AG09309 (cell line): Measurements from ENCODE around the gene AUTS2.

ENCODE experiments used
- DNase-seq: peaks from one replicate; pipeline ENCODE4 v3.0.0-alpha.2; 2010; ENCODE audit warnings: low read depth
- H3K4me3 ChIP-seq: 2 replicates; pipeline ENCODE4 v1.5.1; 2011; ENCODE audit warnings: mild to moderate bottlenecking, low read depth, low read length, moderate library complexity; ENCODE audit not compliant: control insufficient read depth
- TF ChIP-seq, protein P1 (sequence below): IDR thresholded peaks from 2 replicates; pipeline ENCODE4 v1.5.1; 2011; ENCODE audit warnings: mild to moderate bottlenecking, low read depth, low read length, inconsistent platforms; ENCODE audit not compliant: insufficient read depth, control insufficient read depth; ENCODE audit errors: missing control alignments

The AUTS2 gene

GRCh38 chr7:69817121-69817520 is 218.8 kb downstream of the AUTS2 start:
- no peak overlapping the region for H3K4me3 ChIP-seq
- TF ChIP-seq, protein P1, sequence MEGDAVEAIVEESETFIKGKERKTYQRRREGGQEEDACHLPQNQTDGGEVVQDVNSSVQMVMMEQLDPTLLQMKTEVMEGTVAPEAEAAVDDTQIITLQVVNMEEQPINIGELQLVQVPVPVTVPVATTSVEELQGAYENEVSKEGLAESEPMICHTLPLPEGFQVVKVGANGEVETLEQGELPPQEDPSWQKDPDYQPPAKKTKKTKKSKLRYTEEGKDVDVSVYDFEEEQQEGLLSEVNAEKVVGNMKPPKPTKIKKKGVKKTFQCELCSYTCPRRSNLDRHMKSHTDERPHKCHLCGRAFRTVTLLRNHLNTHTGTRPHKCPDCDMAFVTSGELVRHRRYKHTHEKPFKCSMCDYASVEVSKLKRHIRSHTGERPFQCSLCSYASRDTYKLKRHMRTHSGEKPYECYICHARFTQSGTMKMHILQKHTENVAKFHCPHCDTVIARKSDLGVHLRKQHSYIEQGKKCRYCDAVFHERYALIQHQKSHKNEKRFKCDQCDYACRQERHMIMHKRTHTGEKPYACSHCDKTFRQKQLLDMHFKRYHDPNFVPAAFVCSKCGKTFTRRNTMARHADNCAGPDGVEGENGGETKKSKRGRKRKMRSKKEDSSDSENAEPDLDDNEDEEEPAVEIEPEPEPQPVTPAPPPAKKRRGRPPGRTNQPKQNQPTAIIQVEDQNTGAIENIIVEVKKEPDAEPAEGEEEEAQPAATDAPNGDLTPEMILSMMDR: no peak
- peak; percentile 41 for DNase-seq

GRCh38 chr7:69817841-69818635 is 219.8 kb downstream of the AUTS2 start:
- H3K4me3 ChIP-seq: no peak overlapping the region
- TF ChIP-seq, protein P1: no peak
- no peak for DNase-seq

DNA sequence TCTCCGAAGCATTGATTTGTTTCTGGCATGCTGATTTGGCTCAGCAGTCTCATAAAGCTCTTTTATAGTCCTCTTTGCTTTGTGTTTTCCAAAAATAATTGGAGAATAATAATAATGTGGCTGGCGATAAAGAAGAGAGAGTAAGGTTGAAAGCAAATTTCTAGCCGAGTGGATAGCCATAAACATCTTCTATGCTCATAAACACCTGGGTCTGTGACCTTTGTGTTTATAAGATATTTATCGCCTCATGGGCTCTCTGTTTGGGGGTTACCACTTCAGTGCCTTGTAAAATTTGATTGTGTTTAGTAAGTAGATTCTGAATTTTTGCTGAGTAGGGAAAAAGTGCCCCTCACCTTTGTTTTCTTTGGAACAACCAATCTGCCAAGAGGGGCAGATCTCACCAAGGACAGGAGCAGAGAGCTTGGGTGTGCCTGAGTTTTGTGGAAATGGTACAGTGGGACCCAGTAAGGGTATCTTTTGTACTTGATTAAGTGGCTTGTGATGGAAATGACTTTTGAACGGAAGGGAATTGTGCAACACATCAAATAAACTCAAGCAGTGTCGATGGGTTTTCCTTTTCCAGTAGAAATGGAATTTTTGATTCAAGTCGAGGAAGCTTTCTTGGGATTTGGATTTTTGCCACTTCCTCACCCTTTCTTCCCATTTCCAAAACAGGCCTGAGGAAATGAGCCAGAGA is 220.5 kb downstream of the AUTS2 start:
- DNase-seq: no peak
- TF ChIP-seq, protein P1: no peak

DNA sequence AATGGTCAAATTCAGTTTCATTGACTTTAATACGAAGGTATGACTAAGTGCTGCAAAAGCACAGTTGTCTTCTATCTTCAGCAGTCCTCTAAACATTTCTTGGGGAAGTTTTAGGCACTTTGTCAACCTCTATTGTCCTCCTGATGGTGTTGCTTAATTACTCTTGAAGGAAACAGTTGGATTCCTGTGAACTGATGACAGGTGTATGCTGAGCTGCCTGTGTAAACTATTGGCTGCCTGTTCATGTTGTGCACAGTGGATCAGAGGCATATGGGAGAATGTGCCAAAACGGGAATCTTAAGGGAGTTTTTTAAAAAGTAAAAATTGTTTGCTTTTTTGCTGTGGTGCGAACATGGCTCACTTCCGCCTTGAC is 221.0 kb downstream of the AUTS2 start:
- TF ChIP-seq, protein P1: no peak
- no peak for DNase-seq
- H3K4me3 ChIP-seq: no peak overlapping the region

More for the DNA sequence above, 220.5 kb downstream of the AUTS2 start:
- no peak overlapping the region for H3K4me3 ChIP-seq

DNA sequence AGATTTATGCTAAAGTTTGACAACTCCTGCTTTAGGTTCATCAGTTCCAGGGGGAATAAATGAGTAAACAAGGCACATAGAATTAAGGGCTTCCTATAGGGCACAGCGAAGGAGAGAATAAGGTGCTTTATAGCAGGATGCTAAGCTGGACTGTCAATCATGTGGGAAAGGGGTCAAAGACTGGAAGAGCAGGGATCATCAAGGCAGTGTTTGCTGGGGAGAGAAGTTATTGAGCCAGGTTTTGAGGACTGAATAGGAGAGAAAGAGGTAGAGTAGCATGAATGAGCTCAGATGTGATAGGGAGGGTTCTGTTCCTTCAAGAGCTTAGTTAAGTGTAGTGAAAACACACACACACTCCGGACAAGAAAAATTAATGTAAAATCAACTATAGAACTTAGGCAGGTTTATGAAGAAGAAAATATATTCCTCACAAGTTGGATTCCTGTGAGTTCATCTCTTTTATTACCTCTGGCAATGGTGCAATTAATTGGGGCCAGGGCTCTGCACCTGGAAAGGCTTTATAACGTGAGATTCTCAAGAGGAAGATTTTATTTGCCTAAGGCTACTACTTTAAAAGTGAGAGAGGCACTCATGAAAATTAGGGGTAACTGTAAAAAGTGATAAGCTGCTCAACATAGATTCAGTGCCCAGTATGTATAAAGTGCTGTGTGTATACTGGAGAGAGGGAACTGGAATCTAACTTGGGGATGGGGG is 222.4 kb downstream of the AUTS2 start:
- TF ChIP-seq, protein P1: no peak
- DNase-seq: no peak
- H3K4me3 ChIP-seq: no peak overlapping the region

DNA sequence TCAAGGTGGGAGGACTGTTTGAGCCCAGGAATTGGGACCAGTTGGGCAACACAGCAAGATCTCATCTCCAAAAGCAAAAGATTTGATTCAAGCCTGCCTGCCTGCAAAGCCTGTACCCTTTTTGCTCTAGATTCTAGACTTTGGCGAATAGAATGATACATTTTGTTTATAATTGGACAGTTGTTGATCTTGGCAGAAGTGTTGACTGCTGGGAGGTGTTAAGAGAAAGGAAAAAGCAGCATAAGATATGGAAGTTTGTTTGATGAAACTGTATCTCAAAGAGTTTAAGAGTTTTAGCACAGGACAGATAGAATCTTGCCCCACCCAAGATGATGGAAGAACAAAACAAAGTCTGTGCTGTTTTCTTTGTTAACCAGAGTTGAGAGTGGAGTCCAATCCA is 224.1 kb downstream of the AUTS2 start:
- TF ChIP-seq, protein P1: no peak
- DNase-seq: no peak
- no peak overlapping the region for H3K4me3 ChIP-seq
